Measurements from ENCODE around the gene KCNH1. TPM values are rescaled to one million over a fixed set of nuclear protein-coding genes. Genes with fewer than 3 reads are reported as not detected.

Gene KCNH1
- total RNA-seq, 1 donor from 2014 or later, result not detected

- TF ChIP-seq CTCF (IDR thresholded peaks at IDR 0.05), result no peak
- Mint-ChIP-seq H3K4me1 (no peaks in the 10 kb centered on the region), H3K27ac (no peak overlapping the region), H3K27me3 (peaks cover 19% of the 10 kb centered on the region), H3K36me3 (ENCODE audit: low read depth) (peaks cover 5% of the 10 kb centered on the region), H3K9me3 (peaks cover 21% of the 10 kb centered on the region), H3K4me3 (no peak overlapping the region)
- DNase-seq (no peak), ATAC-seq (ENCODE audit: low read depth) (no peak)
- ChIA-PET CTCF (no interaction called here), POLR2A (no interaction called here)
- intact Hi-C loops (cut with micrococcal nuclease), result no loop called here
Measured at GRCh38 chr1:211169353-211169752, 35.4 kb upstream of the KCNH1 start.

- no peak overlapping the region for H3K4me3 Mint-ChIP-seq
- H3K9me3 Mint-ChIP-seq, result peaks cover 17% of the 10 kb centered on the region
- POLR2A ChIA-PET, result no interaction called here
- CTCF ChIA-PET, result no interaction called here
- intact Hi-C loops (cut with micrococcal nuclease), result no loop called here
- no peak for DNase-seq
- no peak for TF ChIP-seq CTCF (IDR thresholded peaks at IDR 0.05)
- peaks cover 5% of the 10 kb centered on the region for H3K27me3 Mint-ChIP-seq
- H3K4me1 Mint-ChIP-seq, result no peaks in the 10 kb centered on the region
- no peak for ATAC-seq (ENCODE audit: low read depth)
- H3K27ac Mint-ChIP-seq, result no peak overlapping the region
- no peaks in the 10 kb centered on the region for H3K36me3 Mint-ChIP-seq (ENCODE audit: low read depth)
Measured at GRCh38 chr1:211158866-211159265, 24.9 kb upstream of the KCNH1 start.

- DNase-seq (no peak), ATAC-seq (ENCODE audit: low read depth) (no peak)
- Mint-ChIP-seq H3K36me3 (ENCODE audit: low read depth) (no peaks in the 10 kb centered on the region), H3K27me3 (no peaks in the 10 kb centered on the region), H3K27ac (no peak overlapping the region), H3K9me3 (peaks cover 17% of the 10 kb centered on the region), H3K4me3 (no peak overlapping the region), H3K4me1 (no peaks in the 10 kb centered on the region)
- POLR2A ChIA-PET, result no interaction called here
- intact Hi-C loops (cut with micrococcal nuclease), result no loop called here
- TF ChIP-seq CTCF (IDR thresholded peaks at IDR 0.05), result no peak
- CTCF ChIA-PET, result no interaction called here
Measured at GRCh38 chr1:211155040-211155439, 21.1 kb upstream of the KCNH1 start.

- POLR2A ChIA-PET, result no interaction called here
- Mint-ChIP-seq H3K27ac (no peak overlapping the region), H3K4me3 (no peak overlapping the region), H3K27me3 (peaks cover 1% of the 10 kb centered on the region), H3K36me3 (ENCODE audit: low read depth) (no peaks in the 10 kb centered on the region), H3K4me1 (no peaks in the 10 kb centered on the region), H3K9me3 (peaks cover 15% of the 10 kb centered on the region)
- DNase-seq (no peak), ATAC-seq (ENCODE audit: low read depth) (no peak)
- no peak for TF ChIP-seq CTCF (IDR thresholded peaks at IDR 0.05)
- intact Hi-C loops (cut with micrococcal nuclease), result no loop called here
- CTCF ChIA-PET, result no interaction called here
Measured at GRCh38 chr1:211153932-211154331, 20.0 kb upstream of the KCNH1 start.

GRCh38 chr1:211148366-211148765, 14.4 kb upstream of the KCNH1 start:
- intact Hi-C loops (cut with micrococcal nuclease), result no loop called here
- no peak for DNase-seq
- ChIA-PET POLR2A (no interaction called here), CTCF (interaction anchor here (0.9 kb wide), 1 partner anchor 14 kb away, joined by 4 read pairs; the partner anchor contains the start of gene KCNH1)
- Mint-ChIP-seq H3K4me1 (no peaks in the 10 kb centered on the region), H3K36me3 (ENCODE audit: low read depth) (no peaks in the 10 kb centered on the region), H3K9me3 (no peaks in the 10 kb centered on the region), H3K27ac (no peak overlapping the region), H3K27me3 (peaks cover 17% of the 10 kb centered on the region), H3K4me3 (no peak overlapping the region)
- no peak for ATAC-seq (ENCODE audit: low read depth)
- TF ChIP-seq CTCF (IDR thresholded peaks at IDR 0.05), result no peak

Data from activated B cell treated with CpG ODN at 0.5 μM for 24 hours (primary cell).